Measurements from ENCODE around the gene TNKS2. TPM values are rescaled to one million over a fixed set of nuclear protein-coding genes. Genes with fewer than 3 reads are reported as not detected.
"Not testable (repeated sequence)": the region's sequence is repeated elsewhere in the genome, so short reads cannot be mapped to it uniquely, and the experiment has no call there.

TNKS2 gene
- 10 to 100 TPM; 31.2 to 36.3 (median 34.7) TPM for total RNA-seq (2021; fragmentation: NEBNext Ultra II Directional; extraction: Animal tissue kit (Norgen Biotek cat#: 25700))
- long read RNA-seq, partial matches to known transcripts: 9 of 9 reads
- long read RNA-seq, other reads (novel, unspliced or antisense): 0 of 9 reads

DNA sequence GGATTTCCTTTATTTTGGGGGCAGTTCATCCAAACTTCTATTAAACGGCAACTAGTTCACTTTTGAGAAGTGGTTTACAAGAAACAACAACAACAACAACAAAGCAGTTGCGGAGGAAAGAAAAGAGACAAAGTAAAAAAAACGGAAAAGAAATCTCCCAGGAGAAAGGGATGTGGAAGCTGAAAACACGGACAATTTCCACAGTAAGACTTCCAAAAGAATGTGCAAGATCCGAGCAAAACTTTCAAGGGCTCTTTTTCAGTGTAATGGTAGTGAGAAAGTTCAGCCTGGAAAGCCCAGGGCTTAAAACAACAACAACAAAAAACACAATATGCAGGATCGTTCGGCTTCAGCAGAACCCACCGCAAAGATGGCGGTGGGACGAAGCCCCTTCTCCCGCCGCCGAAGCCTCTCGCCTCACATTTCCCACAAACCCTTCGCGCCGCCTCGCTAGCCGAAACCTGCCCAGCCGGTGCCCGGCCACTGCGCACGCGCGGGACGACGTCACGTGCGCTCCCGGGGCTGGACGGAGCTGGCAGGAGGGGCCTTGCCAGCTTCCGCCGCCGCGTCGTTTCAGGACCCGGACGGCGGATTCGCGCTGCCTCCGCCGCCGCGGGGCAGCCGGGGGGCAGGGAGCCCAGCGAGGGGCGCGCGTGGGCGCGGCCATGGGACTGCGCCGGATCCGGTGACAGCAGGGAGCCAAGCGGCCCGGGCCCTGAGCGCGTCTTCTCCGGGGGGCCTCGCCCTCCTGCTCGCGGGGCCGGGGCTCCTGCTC is at the start of gene TNKS2:
Gene TNKS2, plus strand, starts transcription at position 553 of the 775 bp plus-strand sequence. CDS start 265 bp downstream, outside the sequence.
- H3K36me3 Mint-ChIP-seq (ENCODE audit: low read depth): peaks cover 16% of the 10 kb centered on the region
- TF ChIP-seq, protein P1, sequence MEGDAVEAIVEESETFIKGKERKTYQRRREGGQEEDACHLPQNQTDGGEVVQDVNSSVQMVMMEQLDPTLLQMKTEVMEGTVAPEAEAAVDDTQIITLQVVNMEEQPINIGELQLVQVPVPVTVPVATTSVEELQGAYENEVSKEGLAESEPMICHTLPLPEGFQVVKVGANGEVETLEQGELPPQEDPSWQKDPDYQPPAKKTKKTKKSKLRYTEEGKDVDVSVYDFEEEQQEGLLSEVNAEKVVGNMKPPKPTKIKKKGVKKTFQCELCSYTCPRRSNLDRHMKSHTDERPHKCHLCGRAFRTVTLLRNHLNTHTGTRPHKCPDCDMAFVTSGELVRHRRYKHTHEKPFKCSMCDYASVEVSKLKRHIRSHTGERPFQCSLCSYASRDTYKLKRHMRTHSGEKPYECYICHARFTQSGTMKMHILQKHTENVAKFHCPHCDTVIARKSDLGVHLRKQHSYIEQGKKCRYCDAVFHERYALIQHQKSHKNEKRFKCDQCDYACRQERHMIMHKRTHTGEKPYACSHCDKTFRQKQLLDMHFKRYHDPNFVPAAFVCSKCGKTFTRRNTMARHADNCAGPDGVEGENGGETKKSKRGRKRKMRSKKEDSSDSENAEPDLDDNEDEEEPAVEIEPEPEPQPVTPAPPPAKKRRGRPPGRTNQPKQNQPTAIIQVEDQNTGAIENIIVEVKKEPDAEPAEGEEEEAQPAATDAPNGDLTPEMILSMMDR (IDR thresholded peaks at IDR 0.05): no peak
- peak; percentile 87 for DNase-seq
- no peaks in the 10 kb centered on the region for H3K27me3 Mint-ChIP-seq (ENCODE audit: insufficient read depth)
- H3K9me3 Mint-ChIP-seq: no peaks in the 10 kb centered on the region
- peak within 1 kb of the TSS; percentile 86 for H3K27ac Mint-ChIP-seq
- peaks cover 44% of the 10 kb centered on the region for H3K4me1 Mint-ChIP-seq (ENCODE audit: low read depth)
- H3K4me3 Mint-ChIP-seq: peak within 1 kb of the TSS; percentile 91

DNA sequence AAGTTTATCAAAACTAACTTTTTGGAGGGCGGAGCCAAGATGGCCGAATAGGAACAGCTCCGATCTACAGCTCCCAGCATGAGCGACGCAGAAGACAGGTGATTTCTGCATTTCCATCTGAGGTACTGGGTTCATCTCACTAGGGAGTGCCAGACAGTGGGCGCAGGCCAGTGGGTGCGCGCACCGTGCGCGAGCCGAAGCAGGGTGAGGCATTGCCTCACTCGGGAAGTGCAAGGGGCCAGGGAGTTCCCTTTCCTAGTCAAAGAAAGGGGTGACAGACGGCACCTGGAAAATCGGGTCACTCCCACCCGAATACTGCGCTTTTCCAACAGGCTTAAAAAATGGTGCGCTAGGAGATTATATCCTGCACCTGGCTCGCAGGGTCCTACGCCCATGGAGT is 48.6 kb upstream of the TNKS2 start:
- not testable (repeated sequence) for H3K4me1 Mint-ChIP-seq (ENCODE audit: low read depth); H3K4me3 Mint-ChIP-seq; DNase-seq; H3K9me3 Mint-ChIP-seq; H3K36me3 Mint-ChIP-seq (ENCODE audit: low read depth); H3K27ac Mint-ChIP-seq
- peaks cover 11% of the 10 kb centered on the region for H3K27me3 Mint-ChIP-seq (ENCODE audit: insufficient read depth)

DNA sequence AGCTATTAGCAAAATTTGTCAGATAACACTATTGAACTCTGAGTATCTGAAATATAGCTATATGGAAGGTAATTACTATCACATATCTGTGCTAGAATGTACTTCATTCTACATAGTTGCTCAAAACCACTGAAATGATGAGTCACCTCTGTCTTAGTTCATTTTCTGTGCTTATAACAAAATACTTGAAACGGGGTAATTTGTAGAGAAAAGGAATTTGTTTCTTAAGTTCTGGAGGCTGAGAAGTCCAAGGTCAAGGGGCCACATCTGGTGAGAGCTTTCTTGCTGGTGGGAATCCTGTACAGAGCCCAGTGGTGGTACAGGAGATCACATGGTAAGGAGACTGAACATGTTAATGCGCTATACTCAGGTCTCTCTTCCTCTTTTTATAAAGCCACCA is 41.9 kb upstream of the TNKS2 start:
- H3K9me3 Mint-ChIP-seq: no peaks in the 10 kb centered on the region
- peaks cover 18% of the 10 kb centered on the region for H3K4me1 Mint-ChIP-seq (ENCODE audit: low read depth)
- TF ChIP-seq, protein P1 (IDR thresholded peaks at IDR 0.05): no peak
- peaks cover 8% of the 10 kb centered on the region for H3K27me3 Mint-ChIP-seq (ENCODE audit: insufficient read depth)
- no peak overlapping the region for H3K27ac Mint-ChIP-seq
- DNase-seq: peak; percentile 35
- H3K4me3 Mint-ChIP-seq: no peak overlapping the region
- H3K36me3 Mint-ChIP-seq (ENCODE audit: low read depth): no peaks in the 10 kb centered on the region

DNA sequence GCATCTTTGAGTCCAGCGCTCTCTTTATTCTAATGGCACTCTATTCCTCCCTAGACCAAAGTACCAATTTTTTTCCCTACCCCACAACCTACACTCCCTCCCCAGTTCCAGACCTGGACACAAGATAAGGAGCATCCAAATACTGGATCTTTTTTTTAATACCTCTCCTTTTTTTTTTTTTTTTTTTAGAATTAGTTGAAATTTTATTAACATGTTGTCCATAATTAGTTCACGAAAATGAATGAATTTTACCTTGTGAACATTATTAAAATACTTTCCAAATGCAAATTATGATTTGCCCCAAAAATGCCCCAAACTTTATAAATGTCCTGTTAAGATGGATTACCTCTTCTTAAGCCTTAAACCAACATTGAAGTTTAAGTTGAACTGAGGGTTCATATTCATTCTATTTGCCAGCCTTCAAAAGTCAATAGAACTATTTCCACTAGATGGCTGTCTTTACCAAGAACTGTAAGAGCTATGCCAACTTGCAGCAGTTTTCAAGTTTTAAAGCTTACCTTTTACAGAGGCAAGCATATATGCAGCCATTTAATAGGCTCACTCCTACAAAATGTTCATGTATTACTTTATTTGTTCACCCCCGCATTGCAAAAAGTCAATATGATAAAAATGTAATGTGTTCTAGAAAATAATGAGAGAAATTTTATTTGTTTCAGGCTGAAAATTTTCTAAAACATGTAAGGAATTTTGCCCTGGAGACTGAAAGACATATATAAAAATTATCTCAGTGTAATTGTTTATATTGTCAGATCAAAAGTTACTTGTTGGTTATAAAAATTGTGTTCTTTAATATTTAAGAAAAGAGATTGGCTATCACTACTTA is 39.7 kb upstream of the TNKS2 start:
- DNase-seq: peak; percentile 58
- H3K9me3 Mint-ChIP-seq: no peaks in the 10 kb centered on the region
- H3K4me1 Mint-ChIP-seq (ENCODE audit: low read depth): peaks cover 18% of the 10 kb centered on the region
- H3K36me3 Mint-ChIP-seq (ENCODE audit: low read depth): no peaks in the 10 kb centered on the region
- H3K27me3 Mint-ChIP-seq (ENCODE audit: insufficient read depth): peaks cover 14% of the 10 kb centered on the region
- TF ChIP-seq, protein P1 (IDR thresholded peaks at IDR 0.05): peak; percentile 73
- no peak overlapping the region for H3K27ac Mint-ChIP-seq
- H3K4me3 Mint-ChIP-seq: no peak overlapping the region

DNA sequence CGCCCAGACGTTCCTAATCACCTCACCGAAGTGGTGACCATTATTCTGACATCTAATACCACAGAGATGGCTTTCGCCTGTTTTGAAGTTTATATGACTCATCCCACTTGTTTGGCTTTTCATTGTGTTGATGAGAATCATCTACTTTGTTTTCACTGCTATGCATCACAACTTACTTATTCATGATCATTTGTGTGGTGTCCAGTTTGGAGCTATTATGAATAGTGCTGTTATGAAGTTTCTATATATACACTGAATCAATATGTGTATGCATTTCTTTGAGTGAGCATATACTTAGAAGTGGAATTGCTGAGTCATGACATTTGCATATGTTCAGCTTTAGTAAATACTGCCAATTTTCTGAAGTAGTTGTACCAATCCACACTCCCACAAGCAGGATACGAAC is 38.6 kb upstream of the TNKS2 start:
- Mint-ChIP-seq H3K27me3 (ENCODE audit: insufficient read depth) (peaks cover 16% of the 10 kb centered on the region), H3K27ac (no peak overlapping the region), H3K9me3 (no peaks in the 10 kb centered on the region), H3K36me3 (ENCODE audit: low read depth) (no peaks in the 10 kb centered on the region), H3K4me3 (no peak overlapping the region), H3K4me1 (ENCODE audit: low read depth) (peaks cover 18% of the 10 kb centered on the region)
- TF ChIP-seq, protein P1 (IDR thresholded peaks at IDR 0.05): no peak
- peak; percentile 6 for DNase-seq
